SK-N-SH (cell line): ENCODE measurements around the gene MBP. TPM values are rescaled to one million over a fixed set of nuclear protein-coding genes. Genes with fewer than 3 reads are reported as not detected.

Experiments used
- CTCF ChIA-PET: fragments of 300-600, 350-600 bp; formaldehyde crosslinking; extraction: SDS; loops from one replicate; lab custom pipeline; 2021; lab: Yijun Ruan, JAX
- POLR2A ChIA-PET: fragments of 350-600 bp; sonication (Branson Sonifier 250); formaldehyde crosslinking; extraction: SDS; loops from one replicate; lab custom pipeline; 2020; ENCODE audit warnings: antibody characterized with exemption, inconsistent platforms; lab: Yijun Ruan, JAX
- DNase-seq: peaks from one replicate; pipeline ENCODE4 v3.0.0; 2012
- H2AFZ ChIP-seq: fragments of 200-600 bp; sonication (generic); 2 replicates; pipeline ENCODE4 v1.8.1; 2016; ENCODE audit warnings: antibody characterized with exemption, mild to moderate bottlenecking, low read depth
- H3F3A ChIP-seq: fragments of 200-600 bp; sonication (generic); replicated peaks from 2 replicates; pipeline ENCODE3; 2016; ENCODE audit warnings: antibody characterized with exemption, mild to moderate bottlenecking; ENCODE audit not compliant: insufficient read depth
- H3K27ac ChIP-seq, 2 experiments: fragments of 200-500 bp in 1 of 2; fragments of 200-600 bp in 1 of 2; sonication (Bioruptor generic) in 1 of 2; sonication (generic), shearing (Covaris generic) in 1 of 2; 2 replicates each; pipeline versions ENCODE4 v1.5.1 to v1.6.1; 2014 to 2016; ENCODE audit warnings: low read depth in 2 of 2, inconsistent platforms in 1 of 2, low read length in 1 of 2, mild to moderate bottlenecking in 1 of 2, mixed read lengths in 1 of 2
- H3K27me3 ChIP-seq: fragments of 200-600 bp; sonication (generic), shearing (Covaris generic); 2 replicates; pipeline ENCODE4 v1.6.1; 2016; ENCODE audit warnings: mixed run types; ENCODE audit not compliant: insufficient read depth
- H3K36me3 ChIP-seq, 2 experiments: fragments of 200-500 bp in 1 of 2; fragments of 200-600 bp in 1 of 2; sonication (Bioruptor generic) in 1 of 2; sonication (generic) in 1 of 2; replicated peaks in 1 of 2; 2 replicates each; pipeline versions ENCODE3 to v1.5.1; 2014 to 2016; ENCODE audit warnings: low read length in 1 of 2, mild to moderate bottlenecking in 1 of 2; ENCODE audit not compliant: insufficient read depth in 2 of 2, control insufficient read depth in 1 of 2
- H3K4me1 ChIP-seq, 2 experiments: fragments of 200-500 bp in 1 of 2; fragments of 200-600 bp in 1 of 2; sonication (Bioruptor generic) in 1 of 2; sonication (generic), shearing (Covaris generic) in 1 of 2; 2 replicates each; pipeline versions ENCODE4 v1.5.1 to v1.6.1; 2014 to 2016; ENCODE audit warnings: low read depth in 1 of 2, low read length in 1 of 2, mixed run types in 1 of 2; ENCODE audit not compliant: insufficient read depth in 2 of 2, control insufficient read depth in 1 of 2
- H3K4me2 ChIP-seq: fragments of 200-600 bp; sonication (generic), shearing (Covaris generic); 2 replicates; pipeline ENCODE4 v1.6.1; 2017; ENCODE audit warnings: mixed run types
- H3K4me3 ChIP-seq, 2 experiments: fragments of 200-500 bp in 1 of 2; fragments of 200-600 bp in 1 of 2; sonication (Bioruptor generic) in 1 of 2; sonication (generic), shearing (Covaris generic) in 1 of 2; 2 replicates each; pipeline versions ENCODE4 v1.5.1 to v1.8.1; 2014 to 2016; ENCODE audit warnings: low read depth in 2 of 2, inconsistent platforms in 1 of 2, low read length in 1 of 2, mild to moderate bottlenecking in 1 of 2, mixed read lengths in 1 of 2, moderate library complexity in 1 of 2
- H3K79me2 ChIP-seq: fragments of 200-600 bp; sonication (generic); 2 replicates; pipeline ENCODE4 v1.8.1; 2017; ENCODE audit warnings: mild to moderate bottlenecking; ENCODE audit not compliant: insufficient read depth
- H3K9ac ChIP-seq: fragments of 200-600 bp; sonication (generic); 2 replicates; pipeline ENCODE4 v1.6.1; 2017; ENCODE audit warnings: mixed run types
- H3K9me2 ChIP-seq: fragments of 200-600 bp; sonication (generic); 2 replicates; pipeline ENCODE4 v1.6.1; 2017; ENCODE audit warnings: mixed run types
- H3K9me3 ChIP-seq: fragments of 200-600 bp; sonication (generic); 2 replicates; pipeline ENCODE4 v1.6.1; 2017; ENCODE audit warnings: mixed run types, mild to moderate bottlenecking, moderate library complexity
- H4K20me1 ChIP-seq: fragments of 200-600 bp; sonication (generic); 2 replicates; pipeline ENCODE4 v1.6.1; 2017; ENCODE audit warnings: mild to moderate bottlenecking, mixed run types; ENCODE audit not compliant: insufficient read depth
- ELF1 ChIP-seq: IDR thresholded peaks from 2 replicates; pipeline ENCODE4 v1.4.0; 2012
- EP300 ChIP-seq, 2 experiments: IDR thresholded peaks; 2 replicates each; pipeline versions ENCODE4 v1.4.0 to v1.6.1; 2012; ENCODE audit warnings: borderline replicate concordance in 1 of 2, low read depth in 1 of 2, low read length in 1 of 2
- FOXJ3 ChIP-seq: sonication (generic); formaldehyde crosslinking; IDR thresholded peaks from 2 replicates; pipeline ENCODE4 v1.5.1; 2020; ENCODE audit warnings: mild to moderate bottlenecking, missing genetic modification reagents
- MAX ChIP-seq: IDR thresholded peaks from 2 replicates; pipeline ENCODE4 v1.4.0; 2012; ENCODE audit warnings: low read depth
- PBX3 ChIP-seq: IDR thresholded peaks from 2 replicates; pipeline ENCODE4; 2012
- RAD21 ChIP-seq: IDR thresholded peaks from 2 replicates; pipeline ENCODE4 v1.6.1; 2012; ENCODE audit warnings: mild to moderate bottlenecking, low read length
- RCOR1 ChIP-seq: fragments of 150-350 bp; IDR thresholded peaks from 2 replicates; pipeline ENCODE4 v1.6.1; 2017; ENCODE audit warnings: antibody characterized with exemption, low read length
- TCF12 ChIP-seq: IDR thresholded peaks from 2 replicates; pipeline ENCODE4 v1.4.0; 2012
- USF2 ChIP-seq: fragments of 150-350 bp; IDR thresholded peaks from 2 replicates; pipeline ENCODE4 v1.6.1; 2017; ENCODE audit warnings: antibody characterized with exemption, low read length, low read depth, borderline replicate concordance
- YY1 ChIP-seq: IDR thresholded peaks from 2 replicates; pipeline ENCODE4 v1.4.0; 2012; ENCODE audit warnings: low read depth, mild to moderate bottlenecking
- WGBS: methylation state at CpG from one replicate; pipeline ENCODE4 v1.1.6; 2017; ENCODE audit warnings: low lambda C conversion rate; 5-methylcytosine and 5-hydroxymethylcytosine counted together
- polyA plus RNA-seq, 3 experiments: library from polyadenylated mRNA; depleted of rRNA; stranded (reverse); fragments of >200 nt; gene quantifications; 2 replicates each; pipeline ENCODE4 v1.2.3, GENCODE V29; 2012

MBP gene
- polyA plus RNA-seq, 1 of the 3 experiments (the other 2 are of a cell fraction) = 1.6 TPM

- no peaks in the 10 kb centered on the region for H3K27me3 ChIP-seq
These were observed 79.6 kb downstream of the MBP start for GRCh38 chr18:77052983-77053309.

GRCh38 chr18:77052297-77052982, 80.1 kb downstream of the MBP start:
- Histone ChIP-seq H3K4me1 (peaks cover 5 to 9% of the 10 kb centered on the region in 2 experiments; a peak in 2 of 4 replicates), H3F3A (no peaks in the 10 kb centered on the region), H3K79me2 (no peaks in the 10 kb centered on the region), H3K4me3 (no peak overlapping the region), H3K4me2 (no peak overlapping the region), H3K36me3 (no peaks in the 10 kb centered on the region), H3K27me3 (no peaks in the 10 kb centered on the region), H3K9me2 (no peaks in the 10 kb centered on the region), H3K9me3 (no peaks in the 10 kb centered on the region), H3K9ac (no peak overlapping the region), H4K20me1 (no peaks in the 10 kb centered on the region), H2AFZ (no peak overlapping the region), H3K27ac (no peak overlapping the region)
- ChIA-PET CTCF (interaction anchor here (0.9 to 5.1 kb wide), 2 partner anchors 9 to 53 kb away, joined by 3 to 28 read pairs; no protein-coding TSS in a partner anchor), POLR2A (no interaction called here)
- TF ChIP-seq MAX (no peak), RCOR1 (no peak), USF2 (no peak), PBX3 (no peak), RAD21 (no peak), FOXJ3 (CRISPR knock-in tag) (no peak), TCF12 (no peak)
- 92% methylated on average over 16 of the region's 20 CpGs for WGBS
- DNase-seq = no peak

More at GRCh38 chr18:77052983-77053309, 79.6 kb downstream of the MBP start:
- Histone ChIP-seq H3K4me3 (no peak overlapping the region), H3K79me2 (no peaks in the 10 kb centered on the region), H3K9me2 (no peaks in the 10 kb centered on the region), H3F3A (no peaks in the 10 kb centered on the region), H3K4me2 (no peak overlapping the region), H3K27ac (no peak overlapping the region), H3K4me1 (peaks cover 5 to 9% of the 10 kb centered on the region in 2 experiments; a peak in 2 of 4 replicates), H4K20me1 (no peaks in the 10 kb centered on the region), H2AFZ (no peak overlapping the region), H3K9ac (no peak overlapping the region), H3K36me3 (no peaks in the 10 kb centered on the region), H3K9me3 (no peaks in the 10 kb centered on the region)
- no peak for DNase-seq
- ChIA-PET POLR2A (no interaction called here), CTCF (interaction anchor here (0.9 to 5.1 kb wide), 3 partner anchors 8 to 70 kb away, joined by 3 to 28 read pairs (median 7); no protein-coding TSS in a partner anchor)
- TF ChIP-seq ELF1 (no peak), RAD21 (no peak), FOXJ3 (CRISPR knock-in tag) (no peak), YY1 (no peak), EP300 (IDR thresholded peaks at IDR 0.05; ENCODE audit: borderline replicate concordance in 1 of 2, low read depth in 1 of 2, low read length in 1 of 2) (no peak)
- WGBS = 80% methylated on average over 1 of the region's 5 CpGs
